GM12878 (cell line): ENCODE measurements around the gene ANXA5.
"Not testable (repeated sequence)": the region's sequence is repeated elsewhere in the genome, so short reads cannot be mapped to it uniquely, and the experiment has no call there.

Source experiments
- CHD2 ChIP-seq: IDR thresholded peaks from 2 replicates; pipeline ENCODE4 v1.6.1; 2011; ENCODE audit warnings: low read depth, low read length, improper control_type of control experiment, borderline replicate concordance
- CTCF ChIP-seq, 3 experiments: IDR thresholded peaks in 2 of 3; conservative IDR thresholded peaks in 1 of 3; 2 replicates each; pipeline ENCODE4 v1.5.1; 2011; ENCODE audit warnings: low read depth in 3 of 3, low read length in 3 of 3, mild to moderate bottlenecking in 3 of 3, control low read depth in 2 of 3, moderate library complexity in 2 of 3, inconsistent platforms in 1 of 3, mixed read lengths in 1 of 3; ENCODE audit not compliant: control insufficient read depth in 2 of 3, insufficient read depth in 1 of 3; ENCODE audit errors: extremely low read depth in 1 of 3
- EZH2 ChIP-seq: IDR thresholded peaks from 2 replicates; pipeline ENCODE4 v1.6.1; 2012; ENCODE audit warnings: low read depth, mild to moderate bottlenecking, control low read depth, inconsistent platforms, low read length, borderline replicate concordance; ENCODE audit not compliant: control insufficient read depth
- FOS ChIP-seq: IDR thresholded peaks from 3 replicates; pipeline ENCODE4 v1.6.1; 2011; ENCODE audit warnings: borderline replicate concordance; ENCODE audit not compliant: insufficient read length; ENCODE audit errors: extremely low read depth
- MXI1 ChIP-seq: fragments of 150-350 bp; IDR thresholded peaks from 2 replicates; pipeline ENCODE4 v1.6.1; 2011; ENCODE audit warnings: low read depth, mild to moderate bottlenecking, inconsistent platforms, low read length, improper control_type of control experiment
- NRF1 ChIP-seq: conservative IDR thresholded peaks from 2 replicates; pipeline ENCODE4 v1.6.1; 2011; ENCODE audit warnings: mild to moderate bottlenecking, low read depth, low read length, improper control_type of control experiment
- POLR2A ChIP-seq: IDR thresholded peaks from 2 replicates; pipeline ENCODE4 v1.6.1; 2011; ENCODE audit warnings: low read depth, mild to moderate bottlenecking, low read length
- RFX5 ChIP-seq: IDR thresholded peaks from 2 replicates; pipeline ENCODE4 v1.6.1; 2011; ENCODE audit warnings: low read depth, low read length, improper control_type of control experiment
- SP1 ChIP-seq: IDR thresholded peaks from one replicate; pipeline ENCODE4 v1.6.1; 2011; ENCODE audit warnings: low read depth, low read length
- TAF1 ChIP-seq: IDR thresholded peaks from 2 replicates; pipeline ENCODE4 v1.6.1; 2011; ENCODE audit warnings: mild to moderate bottlenecking, low read depth, low read length, borderline replicate concordance
- ZNF207 ChIP-seq: fragments of 450-650 bp; IDR thresholded peaks from 2 replicates; pipeline ENCODE4 v1.6.1; 2014; ENCODE audit warnings: antibody characterized with exemption, mild to moderate bottlenecking, borderline replicate concordance
- ZNF274 ChIP-seq: IDR thresholded peaks from one replicate; pipeline ENCODE4 v1.8.0; 2011; ENCODE audit not compliant: insufficient read length, insufficient read depth
- TF ChIP-seq, protein P1 (sequence below): IDR thresholded peaks from 2 replicates; pipeline ENCODE4 v1.6.1; 2012; ENCODE audit warnings: low read depth, low read length, improper control_type of control experiment
- TF ChIP-seq, protein P2 (sequence below): IDR thresholded peaks from 2 replicates; pipeline ENCODE4 v1.6.1; 2012; ENCODE audit warnings: mild to moderate bottlenecking, low read depth, low read length

DNA sequence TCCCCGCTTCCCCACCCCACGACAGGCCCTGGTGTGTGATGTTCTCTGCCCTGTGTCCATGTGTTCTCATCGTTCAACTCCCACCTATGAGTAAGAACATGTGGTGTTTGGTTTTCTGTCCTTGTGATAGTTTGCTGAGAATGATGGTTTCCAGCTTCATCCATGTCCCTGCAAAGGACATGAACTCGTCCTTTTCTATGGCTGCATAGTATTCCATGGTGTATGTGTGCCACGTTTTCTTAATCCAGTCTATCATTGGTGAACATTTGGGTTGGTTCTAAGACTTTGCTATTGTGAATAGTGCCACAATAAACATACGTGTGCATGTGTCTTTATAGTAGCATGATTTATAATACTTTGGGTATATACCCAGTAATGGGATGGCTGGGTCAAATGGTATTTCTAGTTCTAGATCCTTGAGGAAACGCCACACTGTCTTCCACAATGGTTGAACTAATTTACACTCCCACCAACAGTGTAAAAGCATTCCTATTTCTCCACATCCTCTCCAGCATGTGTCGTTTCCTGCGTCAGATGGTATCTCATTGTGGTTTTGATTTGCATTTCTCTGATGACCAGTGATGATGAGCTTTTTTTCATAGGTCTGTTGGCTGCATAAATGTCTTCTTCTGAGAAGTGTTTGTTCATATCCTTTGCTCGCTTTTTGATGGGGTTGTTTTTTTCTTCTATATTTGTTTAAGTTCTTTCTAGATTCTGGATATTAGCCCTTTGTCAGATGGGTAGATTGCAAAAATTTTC is 36.4 kb downstream of the ANXA5 start:
- TF ChIP-seq FOS; CTCF (IDR thresholded peaks at IDR 0.05 in 2 of 3, conservative IDR thresholded peaks at IDR 0.05 in 1 of 3; ENCODE audit: control insufficient read depth in 2 of 3, extremely low read depth in 1 of 3, insufficient read depth in 1 of 3, low read depth in 3 of 3, low read length in 3 of 3); EZH2; POLR2A; NRF1; RFX5; ZNF274; TAF1; ZNF207; MXI1; SP1; CHD2: not testable (repeated sequence)
- TF ChIP-seq, protein P1, sequence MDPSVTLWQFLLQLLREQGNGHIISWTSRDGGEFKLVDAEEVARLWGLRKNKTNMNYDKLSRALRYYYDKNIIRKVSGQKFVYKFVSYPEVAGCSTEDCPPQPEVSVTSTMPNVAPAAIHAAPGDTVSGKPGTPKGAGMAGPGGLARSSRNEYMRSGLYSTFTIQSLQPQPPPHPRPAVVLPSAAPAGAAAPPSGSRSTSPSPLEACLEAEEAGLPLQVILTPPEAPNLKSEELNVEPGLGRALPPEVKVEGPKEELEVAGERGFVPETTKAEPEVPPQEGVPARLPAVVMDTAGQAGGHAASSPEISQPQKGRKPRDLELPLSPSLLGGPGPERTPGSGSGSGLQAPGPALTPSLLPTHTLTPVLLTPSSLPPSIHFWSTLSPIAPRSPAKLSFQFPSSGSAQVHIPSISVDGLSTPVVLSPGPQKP, result not testable (repeated sequence)
- TF ChIP-seq, protein P2, sequence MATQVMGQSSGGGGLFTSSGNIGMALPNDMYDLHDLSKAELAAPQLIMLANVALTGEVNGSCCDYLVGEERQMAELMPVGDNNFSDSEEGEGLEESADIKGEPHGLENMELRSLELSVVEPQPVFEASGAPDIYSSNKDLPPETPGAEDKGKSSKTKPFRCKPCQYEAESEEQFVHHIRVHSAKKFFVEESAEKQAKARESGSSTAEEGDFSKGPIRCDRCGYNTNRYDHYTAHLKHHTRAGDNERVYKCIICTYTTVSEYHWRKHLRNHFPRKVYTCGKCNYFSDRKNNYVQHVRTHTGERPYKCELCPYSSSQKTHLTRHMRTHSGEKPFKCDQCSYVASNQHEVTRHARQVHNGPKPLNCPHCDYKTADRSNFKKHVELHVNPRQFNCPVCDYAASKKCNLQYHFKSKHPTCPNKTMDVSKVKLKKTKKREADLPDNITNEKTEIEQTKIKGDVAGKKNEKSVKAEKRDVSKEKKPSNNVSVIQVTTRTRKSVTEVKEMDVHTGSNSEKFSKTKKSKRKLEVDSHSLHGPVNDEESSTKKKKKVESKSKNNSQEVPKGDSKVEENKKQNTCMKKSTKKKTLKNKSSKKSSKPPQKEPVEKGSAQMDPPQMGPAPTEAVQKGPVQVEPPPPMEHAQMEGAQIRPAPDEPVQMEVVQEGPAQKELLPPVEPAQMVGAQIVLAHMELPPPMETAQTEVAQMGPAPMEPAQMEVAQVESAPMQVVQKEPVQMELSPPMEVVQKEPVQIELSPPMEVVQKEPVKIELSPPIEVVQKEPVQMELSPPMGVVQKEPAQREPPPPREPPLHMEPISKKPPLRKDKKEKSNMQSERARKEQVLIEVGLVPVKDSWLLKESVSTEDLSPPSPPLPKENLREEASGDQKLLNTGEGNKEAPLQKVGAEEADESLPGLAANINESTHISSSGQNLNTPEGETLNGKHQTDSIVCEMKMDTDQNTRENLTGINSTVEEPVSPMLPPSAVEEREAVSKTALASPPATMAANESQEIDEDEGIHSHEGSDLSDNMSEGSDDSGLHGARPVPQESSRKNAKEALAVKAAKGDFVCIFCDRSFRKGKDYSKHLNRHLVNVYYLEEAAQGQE, result not testable (repeated sequence)
